Heart left ventricle (tissue), 13 donors: ENCODE data around the gene FAM184A.

ENCODE experiments used
- POLR2A ChIP-seq, 2 donors: fragments of 450-650 bp; IDR thresholded peaks; one replicate each; pipeline ENCODE4 v1.6.1; 2017; ENCODE audit warnings: antibody characterized with exemption in 2 of 2, mild to moderate bottlenecking in 2 of 2, moderate library complexity in 2 of 2
- TF ChIP-seq, protein P1 (sequence below), 12 donors: fragments of 200-600 bp; sonication (generic) in 4 of 12; IDR thresholded peaks; one replicate each; pipeline versions ENCODE4 v1.5.0 to v1.8.0; 2018 to 2022; ENCODE audit warnings: antibody characterized with exemption in 12 of 12, mild to moderate bottlenecking in 5 of 12
- donor health status: ischemic (EF 13 %, LVEDD 7.1; RV severe dilation, severe dysfunction).
- donor health status: DM: no; HTN: yes; CAD: no.
- donor health status: DM: no; HTN: no; CAD: no.
- donor health status: ischemic (EF 25% LVEDD 6.9; RV normal size, moderate dysfunction).
- donor health status: ischemic (EF 25% LVEDD 5.7; RV mildly dilated, moderate dysfunction).
- donor health status: ischemic (EF 35%, LVEDD 5.7; RV mildly dilated, moderate dysfunction).
- donor health status: nonischemic (EF 11% LVEDD 7.7; RV severe dilation, severe dysfunction).
- donor health status: DM: yes; HTN: yes; CAD: no.
- donor health status: PGD.
- donor health status: ischemic (EF 29% LVEDD 5.4; RV normal size, mild dysfunction).
- donor health status: nonischemic (EF 23%, LVEDD 6.1; RV moderate dilation, normal function).

DNA sequence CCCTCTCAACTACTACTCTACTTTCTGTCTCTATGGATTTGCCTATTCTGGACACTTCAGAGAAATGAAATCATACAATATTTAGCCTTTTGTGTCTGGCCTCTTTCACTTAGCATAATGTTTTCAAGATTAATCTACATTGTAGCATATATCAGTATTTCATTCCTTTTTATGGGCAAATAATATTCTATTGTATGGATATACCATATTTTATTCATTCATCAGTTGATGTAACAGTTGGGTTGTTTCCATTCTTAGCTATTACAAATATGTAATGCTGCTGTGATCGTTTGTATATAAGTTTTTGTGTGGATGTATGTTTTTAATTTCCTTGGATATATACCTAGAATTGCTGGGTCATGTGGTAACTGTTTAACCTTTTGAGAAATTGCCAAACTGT, 23.4 kb downstream of the FAM184A start:
- TF ChIP-seq, protein P1, sequence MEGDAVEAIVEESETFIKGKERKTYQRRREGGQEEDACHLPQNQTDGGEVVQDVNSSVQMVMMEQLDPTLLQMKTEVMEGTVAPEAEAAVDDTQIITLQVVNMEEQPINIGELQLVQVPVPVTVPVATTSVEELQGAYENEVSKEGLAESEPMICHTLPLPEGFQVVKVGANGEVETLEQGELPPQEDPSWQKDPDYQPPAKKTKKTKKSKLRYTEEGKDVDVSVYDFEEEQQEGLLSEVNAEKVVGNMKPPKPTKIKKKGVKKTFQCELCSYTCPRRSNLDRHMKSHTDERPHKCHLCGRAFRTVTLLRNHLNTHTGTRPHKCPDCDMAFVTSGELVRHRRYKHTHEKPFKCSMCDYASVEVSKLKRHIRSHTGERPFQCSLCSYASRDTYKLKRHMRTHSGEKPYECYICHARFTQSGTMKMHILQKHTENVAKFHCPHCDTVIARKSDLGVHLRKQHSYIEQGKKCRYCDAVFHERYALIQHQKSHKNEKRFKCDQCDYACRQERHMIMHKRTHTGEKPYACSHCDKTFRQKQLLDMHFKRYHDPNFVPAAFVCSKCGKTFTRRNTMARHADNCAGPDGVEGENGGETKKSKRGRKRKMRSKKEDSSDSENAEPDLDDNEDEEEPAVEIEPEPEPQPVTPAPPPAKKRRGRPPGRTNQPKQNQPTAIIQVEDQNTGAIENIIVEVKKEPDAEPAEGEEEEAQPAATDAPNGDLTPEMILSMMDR (IDR thresholded peaks at IDR 0.05) = no peak
- TF ChIP-seq POLR2A (IDR thresholded peaks at IDR 0.05) = no peak
